Immature natural killer cell (primary cell): Measurements from ENCODE around the gene FYCO1. TPM values are rescaled to one million over a fixed set of nuclear protein-coding genes. Genes with fewer than 3 reads are reported as not detected.
"Not testable (repeated sequence)": the region's sequence is repeated elsewhere in the genome, so short reads cannot be mapped to it uniquely, and the experiment has no call there.

ENCODE experiments used
- DNase-seq, 3 donors: peaks; one replicate each; pipeline ENCODE4 v3.0.0; 2022; ENCODE audit warnings: mixed read lengths in 1 of 3
- H3K27ac Mint-ChIP-seq, 6 donors: one replicate each; pipeline ENCODE4 v1.8.0; 2020; ENCODE audit warnings: mixed read lengths in 6 of 6, mild to moderate bottlenecking in 5 of 6, inconsistent platforms in 4 of 6, moderate library complexity in 3 of 6
- H3K27me3 Mint-ChIP-seq, 3 donors: one replicate each; pipeline ENCODE4 v1.8.0; 2020 to 2021; ENCODE audit warnings: low read depth in 3 of 3, mild to moderate bottlenecking in 3 of 3, mixed read lengths in 3 of 3, moderate library complexity in 3 of 3, inconsistent platforms in 1 of 3
- H3K36me3 Mint-ChIP-seq, 3 donors: one replicate each; pipeline ENCODE4 v1.8.0; 2020; ENCODE audit warnings: mixed read lengths in 3 of 3, inconsistent platforms in 2 of 3, mild to moderate bottlenecking in 2 of 3
- H3K4me1 Mint-ChIP-seq, 2 donors: one replicate each; pipeline ENCODE4 v1.8.0; 2020; ENCODE audit warnings: inconsistent platforms in 2 of 2, mild to moderate bottlenecking in 2 of 2, mixed read lengths in 2 of 2, moderate library complexity in 1 of 2
- H3K4me3 Mint-ChIP-seq, 5 donors: one replicate each; pipeline ENCODE4 v1.8.0; 2020; ENCODE audit warnings: mild to moderate bottlenecking in 5 of 5, mixed read lengths in 5 of 5, inconsistent platforms in 3 of 5, moderate library complexity in 3 of 5
- H3K9me3 Mint-ChIP-seq, 6 donors: one replicate each; pipeline ENCODE4 v1.8.0; 2020; ENCODE audit warnings: mild to moderate bottlenecking in 6 of 6, mixed read lengths in 6 of 6, inconsistent platforms in 4 of 6, moderate library complexity in 3 of 6
- polyA plus RNA-seq, 3 donors: library from polyadenylated mRNA; unstranded; fragments of 300-500 nt; fragmentation: Illumina TruSeq; gene quantifications; one replicate each; pipeline ENCODE4 v1.2.3, GENCODE V29; 2021

The FYCO1 gene
- polyA plus RNA-seq, 3 donors from 2014 or later = 0.22 to 6.1 (median 2.1) TPM

DNA sequence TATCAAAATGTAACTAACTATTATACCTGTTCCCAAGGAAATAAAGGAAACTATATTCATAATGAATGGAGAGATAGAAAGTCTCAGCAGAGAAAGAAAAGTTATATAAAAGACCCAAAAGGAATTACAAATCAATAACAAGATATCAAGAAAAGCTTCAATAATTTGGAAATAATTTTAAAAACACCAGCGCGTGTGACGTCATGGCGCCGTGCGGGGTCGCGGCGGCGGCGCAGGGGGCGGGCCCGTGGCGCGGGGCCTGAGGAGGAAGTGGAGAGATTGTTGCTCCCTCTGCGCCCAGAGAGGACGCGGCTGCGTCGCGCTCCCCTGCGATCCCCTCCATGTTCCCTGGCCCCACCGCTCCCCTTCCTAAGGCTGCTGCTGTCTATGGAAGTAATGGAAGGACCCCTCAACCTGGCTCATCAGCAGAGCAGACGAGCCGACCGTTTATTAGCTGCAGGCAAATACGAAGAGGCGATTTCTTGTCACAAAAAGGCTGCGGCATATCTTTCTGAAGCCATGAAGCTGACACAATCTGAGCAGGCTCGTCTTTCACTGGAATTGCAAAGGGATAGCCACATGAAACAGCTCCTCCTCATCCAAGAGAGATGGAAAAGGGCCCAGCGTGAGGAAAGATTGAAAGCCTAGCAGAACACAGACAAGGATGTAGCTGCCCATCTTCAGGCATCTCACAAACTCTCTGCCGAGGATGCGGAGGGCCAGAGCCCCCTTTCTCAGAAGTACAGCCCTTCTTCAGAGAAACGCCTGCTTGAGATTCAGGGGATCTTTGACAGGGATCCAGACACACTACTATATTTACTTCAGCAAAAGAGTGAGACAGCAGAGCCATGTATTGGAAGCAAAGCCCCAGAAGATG lies 27.5 kb upstream of the FYCO1 start:
- Mint-ChIP-seq H3K9me3 (peaks cover 0 to 5% (median 0%) of the 10 kb centered on the region in 6 donors), H3K36me3 (peaks cover 0 to 3% (median 0%) of the 10 kb centered on the region in 3 donors), H3K4me3 (no peak overlapping the region), H3K27ac (no peak overlapping the region), H3K27me3 (peaks cover 5 to 11% (median 8%) of the 10 kb centered on the region in 3 donors), H3K4me1 (peaks cover 8% of the 10 kb centered on the region in 2 donors)
- no peak for DNase-seq

DNA sequence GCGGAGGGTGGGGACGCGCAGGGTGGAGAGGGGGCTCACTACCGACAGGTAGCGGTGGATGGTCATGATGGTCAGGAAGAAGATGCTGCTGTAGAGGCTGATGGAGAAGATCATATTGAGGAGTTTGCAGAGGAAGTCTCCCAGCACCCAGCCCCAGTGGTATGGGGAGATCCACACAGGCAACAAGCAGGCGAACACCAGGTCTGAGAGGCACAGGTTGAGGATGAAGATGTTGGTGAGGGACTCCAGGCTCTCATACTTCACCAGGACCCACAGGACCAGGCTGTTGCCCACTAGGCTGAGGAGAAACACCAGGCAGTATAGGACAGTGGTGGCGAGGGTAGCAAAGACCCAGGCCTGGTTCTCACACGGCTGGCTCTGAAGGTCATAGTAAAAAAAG lies 25.9 kb upstream of the FYCO1 start:
- DNase-seq = no peak
- H3K27me3 Mint-ChIP-seq = peaks cover 7 to 11% (median 9%) of the 10 kb centered on the region in 3 donors
- no peak overlapping the region for H3K4me3 Mint-ChIP-seq
- peaks cover 0 to 3% (median 0%) of the 10 kb centered on the region in 6 donors for H3K9me3 Mint-ChIP-seq
- H3K36me3 Mint-ChIP-seq = no peaks in the 10 kb centered on the region
- H3K27ac Mint-ChIP-seq = no peak overlapping the region
- peaks cover 10 to 20% of the 10 kb centered on the region in 2 donors for H3K4me1 Mint-ChIP-seq

DNA sequence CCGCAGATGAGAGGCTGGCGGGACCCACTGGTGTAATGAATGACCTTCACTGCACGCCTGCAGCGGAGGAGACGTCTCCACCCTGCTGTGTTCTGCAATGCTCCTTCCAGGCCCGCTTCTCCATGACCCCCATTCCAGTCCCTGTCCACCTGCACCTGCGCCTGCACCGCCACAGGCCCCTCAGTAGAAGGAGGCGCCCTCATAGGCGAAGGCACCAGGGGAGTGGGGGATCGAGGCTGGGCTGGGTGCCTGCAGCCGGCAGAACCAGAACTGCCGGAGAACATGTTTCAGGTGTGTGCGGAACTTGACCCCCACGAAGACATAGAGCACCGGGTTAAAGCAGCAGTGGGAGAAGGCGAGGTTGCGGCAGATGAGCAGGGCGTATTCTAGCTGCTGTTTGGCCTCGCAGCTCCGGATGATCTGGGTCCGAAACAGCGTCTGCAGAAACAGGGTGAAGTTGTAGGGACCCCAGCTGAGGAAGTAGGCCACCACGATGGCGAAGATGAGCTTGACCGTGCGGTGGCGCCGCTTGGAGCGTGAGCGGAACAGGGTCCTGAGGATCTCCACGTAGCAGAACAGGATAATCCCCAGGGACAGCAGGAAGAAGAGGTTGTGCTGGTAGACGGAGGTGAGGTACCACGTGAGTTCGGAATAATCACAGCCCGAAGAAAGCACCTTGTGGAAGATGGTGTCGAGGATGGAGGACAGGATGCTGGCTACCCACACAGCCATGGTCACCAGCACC lies 25.3 kb upstream of the FYCO1 start:
- Mint-ChIP-seq H3K36me3 (no peaks in the 10 kb centered on the region), H3K9me3 (peaks cover 0 to 3% (median 0%) of the 10 kb centered on the region in 6 donors), H3K4me3 (no peak overlapping the region), H3K27me3 (peaks cover 9 to 11% (median 9%) of the 10 kb centered on the region in 3 donors), H3K27ac (no peak overlapping the region), H3K4me1 (peaks cover 10 to 20% of the 10 kb centered on the region in 2 donors)
- DNase-seq = no peak

DNA sequence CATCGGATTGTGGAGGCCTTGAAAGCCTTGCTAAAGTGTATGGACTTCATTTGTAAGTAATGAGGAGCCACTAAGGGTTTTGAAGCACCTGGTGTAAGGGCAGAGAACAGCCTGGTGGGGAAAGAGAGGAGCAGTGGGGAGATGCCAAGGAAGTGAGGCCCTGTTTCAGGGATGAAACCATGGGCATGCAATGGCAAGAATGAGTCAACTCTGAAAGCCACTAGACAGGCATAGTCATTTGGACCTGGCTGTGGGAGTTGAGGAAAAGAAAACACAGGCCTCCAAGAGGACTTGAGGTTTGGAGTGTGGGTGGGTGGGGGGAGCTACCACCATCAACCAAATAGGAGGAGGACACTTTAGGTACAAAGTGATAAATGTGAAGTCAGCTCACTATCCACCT lies 24.1 kb upstream of the FYCO1 start:
- DNase-seq = no peak
- Mint-ChIP-seq H3K27ac (no peak overlapping the region), H3K9me3 (peaks cover 0 to 3% (median 0%) of the 10 kb centered on the region in 6 donors), H3K4me1 (peaks cover 10 to 20% of the 10 kb centered on the region in 2 donors), H3K4me3 (no peak overlapping the region), H3K36me3 (no peaks in the 10 kb centered on the region), H3K27me3 (peaks cover 10 to 13% (median 12%) of the 10 kb centered on the region in 3 donors)

DNA sequence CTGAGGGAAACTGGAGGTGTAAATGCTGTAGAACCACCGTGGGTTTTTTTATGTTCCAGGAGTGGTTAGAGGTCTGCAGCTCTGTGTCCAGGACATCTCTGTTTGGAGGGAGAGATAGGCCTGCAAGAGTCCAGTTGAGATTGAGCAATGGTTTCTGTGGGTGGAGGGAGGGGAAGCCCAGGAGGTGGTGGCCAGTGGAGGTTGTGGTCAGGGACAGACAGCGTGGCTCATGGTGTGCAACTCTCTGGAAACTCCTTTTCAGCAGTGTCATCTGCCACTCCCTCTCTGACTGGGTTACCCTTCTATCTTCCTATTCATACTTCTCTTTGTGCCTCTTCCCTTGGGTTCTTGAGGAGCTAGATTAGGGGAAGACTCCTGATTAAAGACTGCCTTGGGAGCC lies 22.1 kb upstream of the FYCO1 start:
- Mint-ChIP-seq H3K36me3 (no peaks in the 10 kb centered on the region), H3K4me1 (peaks cover 23 to 34% of the 10 kb centered on the region in 2 donors), H3K27me3 (peaks cover 12 to 18% (median 16%) of the 10 kb centered on the region in 3 donors), H3K4me3 (no peak overlapping the region), H3K9me3 (peaks cover 0 to 6% (median 0%) of the 10 kb centered on the region in 6 donors), H3K27ac (peak overlapping the region in 2 of 6 donors; percentile 17 to 34)
- peak; percentile 13 to 33 (median 24) for DNase-seq

DNA sequence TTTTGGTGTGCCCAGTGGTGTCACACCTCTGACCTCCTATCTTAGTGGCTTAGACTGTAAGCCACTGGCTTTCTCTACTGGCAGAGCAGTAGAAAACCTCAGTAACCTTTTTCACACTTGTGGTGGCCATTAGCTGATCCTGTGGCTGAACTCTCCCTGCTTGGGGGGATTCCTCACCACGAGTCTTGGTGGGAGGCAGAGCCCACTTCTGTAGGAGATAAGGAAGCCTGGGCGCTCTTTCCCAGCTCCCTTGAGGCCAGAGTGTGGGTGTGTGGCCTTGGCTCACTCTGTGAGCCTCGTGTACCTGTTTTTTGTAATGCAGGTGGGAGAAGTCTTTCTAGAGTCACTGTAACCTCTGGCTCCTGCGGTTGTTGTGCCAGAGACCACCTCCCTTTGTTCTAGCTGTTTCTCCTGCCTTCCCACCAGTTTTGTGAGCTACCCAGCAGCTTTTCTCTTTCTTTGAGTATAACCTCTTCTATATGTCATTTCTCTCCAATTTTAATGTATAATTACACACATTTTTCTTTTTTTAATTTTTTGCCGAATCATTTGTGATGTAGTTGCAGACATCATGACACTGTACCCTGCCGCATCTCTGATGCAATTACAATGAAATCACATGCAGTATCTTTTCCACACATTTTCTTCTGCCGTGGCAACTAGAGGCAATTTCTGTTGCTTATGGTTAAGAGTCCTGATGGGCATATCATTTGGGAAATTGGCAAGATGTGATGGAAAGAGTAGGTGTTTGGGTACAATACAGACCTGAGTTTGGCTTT lies 17.9 kb upstream of the FYCO1 start:
- Mint-ChIP-seq H3K4me1 (peaks cover 29 to 41% of the 10 kb centered on the region in 2 donors), H3K27ac (peak overlapping the region in 2 of 6 donors; percentile 16 to 59), H3K36me3 (no peaks in the 10 kb centered on the region), H3K4me3 (peak overlapping the region in 1 of 5 donors; percentile 51), H3K27me3 (peaks cover 15 to 16% (median 16%) of the 10 kb centered on the region in 3 donors), H3K9me3 (peaks cover 0 to 3% (median 0%) of the 10 kb centered on the region in 6 donors)
- peak; percentile 57 to 68 (median 63) for DNase-seq

DNA sequence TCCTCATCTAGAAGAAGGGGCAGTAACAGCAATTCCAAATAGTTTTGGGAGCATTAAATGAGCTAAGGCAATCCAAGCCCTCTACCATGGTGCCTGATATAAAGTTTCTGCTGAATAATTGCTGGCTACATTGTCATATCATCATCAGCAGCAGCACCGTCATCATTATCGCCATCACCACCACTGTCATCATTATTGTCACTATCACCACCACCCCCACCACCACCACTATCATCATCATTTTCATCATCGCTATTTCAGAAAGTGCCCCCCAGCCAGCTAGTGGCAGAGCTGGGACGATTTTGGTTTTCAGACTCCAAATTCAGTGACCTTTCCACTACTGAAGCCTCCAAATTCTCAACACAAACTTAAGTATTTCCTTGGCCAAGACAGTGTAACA lies 16.6 kb upstream of the FYCO1 start:
- Mint-ChIP-seq H3K27me3 (peaks cover 10 to 14% (median 13%) of the 10 kb centered on the region in 3 donors), H3K9me3 (peaks cover 0 to 3% (median 0%) of the 10 kb centered on the region in 6 donors), H3K27ac (peak overlapping the region in 1 of 6 donors; percentile 21), H3K36me3 (no peaks in the 10 kb centered on the region), H3K4me1 (peaks cover 27 to 33% of the 10 kb centered on the region in 2 donors), H3K4me3 (peak overlapping the region in 1 of 5 donors; percentile 39)
- DNase-seq = no peak

DNA sequence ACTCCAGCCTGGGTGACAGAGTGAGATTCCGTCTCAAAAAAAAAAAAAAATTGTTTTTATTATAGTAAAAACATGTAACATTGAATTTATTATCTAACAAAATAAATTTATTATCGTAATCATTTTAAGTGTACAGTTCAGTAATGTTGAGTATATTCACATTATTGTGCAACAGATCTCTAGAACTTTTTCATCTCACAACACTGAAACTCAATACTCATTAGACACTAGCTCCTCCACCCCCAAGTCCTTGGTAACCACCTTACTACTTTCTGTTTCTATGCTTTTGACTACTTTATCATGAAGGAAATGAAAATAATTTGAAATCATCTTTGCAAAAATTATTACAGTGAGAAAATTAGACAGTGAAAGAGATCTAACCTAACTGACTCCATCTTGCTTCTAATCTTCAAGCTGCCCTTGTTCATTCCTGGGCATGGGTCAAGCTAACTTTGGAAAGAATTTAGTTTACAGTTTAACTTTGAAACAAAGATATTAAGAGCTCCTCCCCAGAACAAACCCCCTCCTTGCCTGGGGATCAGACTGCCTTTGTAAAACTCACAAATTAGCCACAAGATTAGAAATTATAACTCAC lies 15.0 kb upstream of the FYCO1 start:
- Mint-ChIP-seq H3K4me1 (peaks cover 26 to 29% of the 10 kb centered on the region in 2 donors), H3K4me3 (no peak overlapping the region), H3K27me3 (peaks cover 9 to 13% (median 11%) of the 10 kb centered on the region in 3 donors), H3K9me3 (peaks cover 0 to 3% (median 0%) of the 10 kb centered on the region in 6 donors), H3K36me3 (no peaks in the 10 kb centered on the region), H3K27ac (peak overlapping the region in 1 of 6 donors; percentile 69)
- DNase-seq = no peak

DNA sequence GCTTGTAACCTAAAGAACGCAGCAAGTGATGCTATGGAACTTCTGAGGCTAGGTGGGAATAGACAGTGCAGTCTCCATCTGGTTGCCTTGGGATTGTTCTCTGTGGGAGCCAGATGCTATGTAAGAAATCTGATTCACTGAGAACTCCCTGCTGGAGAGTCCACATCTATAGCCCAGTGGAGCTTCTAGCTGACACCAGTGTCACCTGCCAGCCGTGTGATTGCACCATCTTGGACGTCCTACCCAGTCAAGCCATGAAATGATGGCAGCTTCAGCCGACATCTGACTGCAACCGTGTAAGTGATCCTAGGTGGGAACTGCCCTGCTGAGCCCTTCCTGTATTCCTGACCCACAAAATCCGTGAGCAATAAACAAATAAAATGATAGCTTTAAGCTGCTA lies 12.4 kb upstream of the FYCO1 start:
- peaks cover 0 to under 1% (median 0%) of the 10 kb centered on the region in 6 donors for H3K9me3 Mint-ChIP-seq
- peaks cover 17 to 18% of the 10 kb centered on the region in 2 donors for H3K4me1 Mint-ChIP-seq
- no peak overlapping the region for H3K4me3 Mint-ChIP-seq
- DNase-seq = no peak
- H3K27ac Mint-ChIP-seq = no peak overlapping the region
- no peaks in the 10 kb centered on the region for H3K36me3 Mint-ChIP-seq
- peaks cover 3 to 11% (median 6%) of the 10 kb centered on the region in 3 donors for H3K27me3 Mint-ChIP-seq

DNA sequence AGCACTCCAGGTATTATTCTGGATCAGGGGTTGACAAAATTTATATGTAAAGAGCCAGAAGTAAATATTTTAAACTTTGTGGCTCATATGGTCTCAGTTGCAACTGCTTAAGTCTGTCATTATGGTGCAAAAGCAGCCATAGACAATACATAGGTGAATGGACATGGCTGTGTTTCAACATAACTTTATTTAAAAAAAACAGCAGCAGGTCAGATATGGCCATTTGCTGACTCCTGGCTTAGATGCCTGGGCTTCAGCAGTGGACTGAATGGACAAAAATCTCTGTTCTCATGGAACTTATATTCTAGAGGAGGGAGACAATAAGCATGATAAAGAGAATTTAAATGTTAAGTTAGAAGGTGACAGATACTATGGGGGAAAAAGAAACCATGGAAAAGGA lies 11.7 kb upstream of the FYCO1 start:
- H3K9me3 Mint-ChIP-seq = no peaks in the 10 kb centered on the region
- H3K27ac Mint-ChIP-seq = no peak overlapping the region
- peaks cover 3 to 13% (median 6%) of the 10 kb centered on the region in 3 donors for H3K27me3 Mint-ChIP-seq
- H3K36me3 Mint-ChIP-seq = no peaks in the 10 kb centered on the region
- H3K4me3 Mint-ChIP-seq = no peak overlapping the region
- no peak for DNase-seq
- H3K4me1 Mint-ChIP-seq = peaks cover 9 to 11% of the 10 kb centered on the region in 2 donors

DNA sequence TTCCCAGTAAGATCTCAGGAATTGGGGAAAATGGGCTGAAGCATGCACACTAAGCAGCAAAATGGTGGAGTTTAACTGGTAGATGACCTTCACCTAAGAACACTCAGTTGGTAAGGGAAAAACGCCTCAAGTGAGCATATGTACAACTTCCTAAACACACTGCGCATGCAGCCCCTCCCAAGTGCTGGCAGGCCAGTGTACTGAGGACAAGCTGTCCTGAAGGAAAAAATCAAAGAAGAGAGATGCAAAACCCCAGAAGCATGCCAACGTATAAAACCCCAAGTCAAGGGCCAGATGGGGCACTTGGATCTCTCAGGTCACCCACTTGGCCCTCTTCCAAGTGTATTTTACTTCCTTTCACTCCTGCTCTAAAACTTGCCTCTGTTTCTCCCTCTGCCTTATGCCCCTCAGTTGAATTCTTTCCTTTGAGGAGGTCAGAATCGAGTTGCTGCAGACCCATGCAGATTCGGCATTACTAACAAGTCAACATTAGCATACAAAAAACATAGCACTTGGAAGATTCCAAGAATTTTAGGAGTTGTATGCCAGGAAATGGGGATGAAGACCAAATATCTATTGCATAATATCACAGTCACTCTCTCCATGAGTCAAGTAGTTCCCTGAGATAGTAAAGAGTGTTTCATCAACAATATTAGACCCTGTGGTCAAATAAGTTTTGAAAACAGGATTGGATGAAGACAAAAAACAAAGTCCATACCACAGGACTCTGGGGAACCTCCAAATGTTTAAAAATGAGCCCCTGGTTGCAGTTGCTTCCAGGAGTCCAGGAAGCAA lies 10.8 kb upstream of the FYCO1 start:
- Mint-ChIP-seq H3K4me3 (no peak overlapping the region), H3K27ac (no peak overlapping the region), H3K9me3 (no peaks in the 10 kb centered on the region), H3K4me1 (peaks cover 6 to 8% of the 10 kb centered on the region in 2 donors), H3K27me3 (peaks cover 3 to 14% (median 6%) of the 10 kb centered on the region in 3 donors), H3K36me3 (no peaks in the 10 kb centered on the region)
- no peak for DNase-seq

DNA sequence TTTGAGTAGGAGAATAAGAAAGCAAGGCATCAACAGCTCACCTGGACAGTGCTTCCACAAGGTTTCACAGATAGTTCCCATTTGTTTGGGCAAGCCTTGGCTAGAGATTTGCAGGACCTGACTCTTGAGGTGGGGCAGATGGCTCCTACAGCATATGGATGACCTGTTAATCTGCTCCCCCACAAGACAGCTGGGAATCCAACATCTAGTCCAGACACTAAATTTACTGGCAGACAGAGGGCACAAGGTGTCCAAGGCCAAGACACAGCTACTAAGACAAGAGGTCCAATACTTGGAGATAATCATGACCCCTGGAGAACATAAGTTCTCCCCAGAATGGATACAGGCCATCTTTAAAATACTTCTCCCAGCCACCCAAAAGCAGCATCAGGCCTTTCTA lies 8.1 kb upstream of the FYCO1 start:
- not testable (repeated sequence) for H3K4me3 Mint-ChIP-seq, DNase-seq, H3K27ac Mint-ChIP-seq, H3K4me1 Mint-ChIP-seq, H3K9me3 Mint-ChIP-seq, H3K36me3 Mint-ChIP-seq
- peaks cover 0 to 10% (median 0%) of the 10 kb centered on the region in 3 donors for H3K27me3 Mint-ChIP-seq
